CD14-positive monocyte (primary cell): ENCODE measurements around the gene CACNA1C. TPM values are rescaled to one million over a fixed set of nuclear protein-coding genes. Genes with fewer than 3 reads are reported as not detected.

Experiments
- DNase-seq, 3 donors: peaks; one replicate each; pipeline ENCODE4 v3.0.0-alpha.2; 2011 to 2022
- H2AFZ ChIP-seq: 2 replicates; pipeline ENCODE4 v1.6.0; 2012; ENCODE audit warnings: mild to moderate bottlenecking, low read depth, low read length, inconsistent platforms; ENCODE audit not compliant: insufficient read depth, poor library complexity, severe bottlenecking
- H3K27ac ChIP-seq, 2 donors: 1 replicate in 1 of 2; 2 replicates in 1 of 2; pipeline ENCODE4 v1.5.1; 2012 to 2013; ENCODE audit warnings: low read length in 2 of 2, control low read depth in 1 of 2, inconsistent platforms in 1 of 2, low read depth in 1 of 2, mild to moderate bottlenecking in 1 of 2
- H3K27me3 ChIP-seq, 2 donors: one replicate each; pipeline versions ENCODE4 v1.6.0 to v1.6.1; 2011 to 2013; ENCODE audit warnings: low read length in 2 of 2; ENCODE audit not compliant: control insufficient read depth in 2 of 2, insufficient read depth in 2 of 2
- H3K36me3 ChIP-seq, 2 donors: replicated peaks in 1 of 2; 1 replicate in 1 of 2; 2 replicates in 1 of 2; pipeline versions ENCODE4 v1.5.1 to v1.6.1; 2012 to 2013; ENCODE audit warnings: low read length in 2 of 2, control low read depth in 1 of 2, inconsistent platforms in 1 of 2, mild to moderate bottlenecking in 1 of 2; ENCODE audit not compliant: insufficient read depth in 2 of 2, control insufficient read depth in 1 of 2
- H3K4me1 ChIP-seq, 2 donors: 1 replicate in 1 of 2; 2 replicates in 1 of 2; pipeline versions ENCODE4 v1.5.1 to v1.6.1; 2012 to 2013; ENCODE audit warnings: low read length in 2 of 2, control low read depth in 1 of 2, inconsistent platforms in 1 of 2, mild to moderate bottlenecking in 1 of 2, moderate library complexity in 1 of 2; ENCODE audit not compliant: insufficient read depth in 2 of 2, control insufficient read depth in 1 of 2
- H3K4me2 ChIP-seq: replicated peaks from 2 replicates; pipeline ENCODE3; 2012; ENCODE audit warnings: low read length, moderate library complexity, mild to moderate bottlenecking; ENCODE audit not compliant: poor library complexity, severe bottlenecking; ENCODE audit errors: extremely low read depth
- H3K4me3 ChIP-seq, 3 experiments: fragments of 200-600 bp in 1 of 3; sonication (generic) in 1 of 3; replicated peaks in 1 of 3; 1 replicate in 2 of 3; 2 replicates in 1 of 3; pipeline ENCODE4 v1.5.1; 2011 to 2013; ENCODE audit warnings: low read length in 3 of 3, mild to moderate bottlenecking in 3 of 3, control low read depth in 2 of 3, low read depth in 2 of 3, inconsistent platforms in 1 of 3, moderate library complexity in 1 of 3
- H3K79me2 ChIP-seq: 2 replicates; pipeline ENCODE4 v1.6.0; 2012; ENCODE audit warnings: mild to moderate bottlenecking, control low read depth, inconsistent platforms, low read length, moderate library complexity; ENCODE audit not compliant: insufficient read depth
- H3K9ac ChIP-seq: 2 replicates; pipeline ENCODE4 v1.6.0; 2017; ENCODE audit warnings: low read length, mild to moderate bottlenecking; ENCODE audit not compliant: insufficient read depth, poor library complexity, severe bottlenecking
- H3K9me3 ChIP-seq, 2 donors: replicated peaks in 1 of 2; 1 replicate in 1 of 2; 2 replicates in 1 of 2; pipeline versions ENCODE4 v1.5.1 to v1.6.1; 2012 to 2013; ENCODE audit warnings: low read length in 2 of 2, control low read depth in 1 of 2; ENCODE audit not compliant: control insufficient read depth in 1 of 2, insufficient read depth in 1 of 2
- H4K20me1 ChIP-seq: 2 replicates; pipeline ENCODE4 v1.6.0; 2012; ENCODE audit warnings: mild to moderate bottlenecking, low read length, control low read depth, moderate library complexity; ENCODE audit not compliant: insufficient read depth
- H3K27ac Mint-ChIP-seq, 7 donors: one replicate each; pipeline ENCODE4 v1.8.0; 2020; ENCODE audit warnings: mild to moderate bottlenecking in 7 of 7, mixed read lengths in 7 of 7, moderate library complexity in 6 of 7, inconsistent platforms in 2 of 7
- H3K27me3 Mint-ChIP-seq, 3 donors: one replicate each; pipeline ENCODE4 v1.8.0; 2021 to 2022; ENCODE audit warnings: low read depth in 3 of 3, mild to moderate bottlenecking in 3 of 3, mixed read lengths in 3 of 3, moderate library complexity in 3 of 3, inconsistent platforms in 1 of 3
- H3K36me3 Mint-ChIP-seq, 2 donors: one replicate each; pipeline ENCODE4 v1.8.0; 2020; ENCODE audit warnings: mixed read lengths in 2 of 2, inconsistent platforms in 1 of 2, mild to moderate bottlenecking in 1 of 2
- H3K4me1 Mint-ChIP-seq: one replicate; pipeline ENCODE4 v1.8.0; 2020; ENCODE audit warnings: mild to moderate bottlenecking, mixed read lengths
- H3K4me3 Mint-ChIP-seq, 2 donors: one replicate each; pipeline ENCODE4 v1.8.0; 2020; ENCODE audit warnings: mild to moderate bottlenecking in 2 of 2, mixed read lengths in 2 of 2, moderate library complexity in 1 of 2
- H3K9me3 Mint-ChIP-seq, 7 donors: one replicate each; pipeline ENCODE4 v1.8.0; 2020 to 2022; ENCODE audit warnings: mixed read lengths in 7 of 7, mild to moderate bottlenecking in 6 of 7, moderate library complexity in 6 of 7, inconsistent platforms in 2 of 7
- CTCF ChIP-seq: fragments of 200-600 bp; IDR thresholded peaks from one replicate; pipeline ENCODE4 v1.8.0; 2022; ENCODE audit warnings: antibody characterized with exemption, mild to moderate bottlenecking
- WGBS: methylation state at CpG from one replicate; pipeline ENCODE4 v1.1.5; 2013; ENCODE audit warnings: missing lambda C conversion rate; ENCODE audit not compliant: insufficient coverage; 5-methylcytosine and 5-hydroxymethylcytosine counted together
- intact Hi-C, 2 donors: fragments of 100-400 bp; cut with micrococcal nuclease; formaldehyde crosslinking; loops; one replicate each; pipeline versions ENCODE4 v1.15.0 to v1.15.1; 2023
- polyA plus RNA-seq, 3 donors: library from polyadenylated mRNA; depleted of rRNA in 1 of 3; unstranded in 2 of 3; stranded (reverse) in 1 of 3; fragments of 300-500 nt in 2 of 3; fragments of >200 nt in 1 of 3; fragmentation: Illumina TruSeq in 2 of 3; gene quantifications; 1 replicate in 2 of 3; 2 replicates in 1 of 3; pipeline ENCODE4 v1.2.3, GENCODE V29; 2012 to 2021

Gene CACNA1C
- polyA plus RNA-seq, 3 donors = not detected

- no peaks in the 10 kb centered on the region for H3K4me1 Mint-ChIP-seq
- Histone ChIP-seq H3K36me3 (no peaks in the 10 kb centered on the region), H3K4me2 (no peak overlapping the region), H3K27ac (no peak overlapping the region), H3K4me3 (no peak overlapping the region), H3K9ac (no peak overlapping the region), H3K4me1 (no peaks in the 10 kb centered on the region), H3K79me2 (no peaks in the 10 kb centered on the region), H3K27me3 (peaks cover 2 to 11% of the 10 kb centered on the region in 2 donors), H2AFZ (no peak overlapping the region), H4K20me1 (no peaks in the 10 kb centered on the region), H3K9me3 (no peaks in the 10 kb centered on the region)
- no peak overlapping the region for H3K4me3 Mint-ChIP-seq
- 98% methylated on average over 6 of the region's 6 CpGs for WGBS
- H3K27me3 Mint-ChIP-seq = peaks cover 6 to 26% (median 12%) of the 10 kb centered on the region in 3 donors
- no peaks in the 10 kb centered on the region for H3K36me3 Mint-ChIP-seq
- DNase-seq = no peak
- H3K9me3 Mint-ChIP-seq = no peaks in the 10 kb centered on the region
- TF ChIP-seq CTCF = no peak
- no peak overlapping the region for H3K27ac Mint-ChIP-seq
- intact Hi-C loops = no loop called here
Observed at GRCh38 chr12:2044165-2044564, 8.6 kb upstream of the CACNA1C start.

DNA sequence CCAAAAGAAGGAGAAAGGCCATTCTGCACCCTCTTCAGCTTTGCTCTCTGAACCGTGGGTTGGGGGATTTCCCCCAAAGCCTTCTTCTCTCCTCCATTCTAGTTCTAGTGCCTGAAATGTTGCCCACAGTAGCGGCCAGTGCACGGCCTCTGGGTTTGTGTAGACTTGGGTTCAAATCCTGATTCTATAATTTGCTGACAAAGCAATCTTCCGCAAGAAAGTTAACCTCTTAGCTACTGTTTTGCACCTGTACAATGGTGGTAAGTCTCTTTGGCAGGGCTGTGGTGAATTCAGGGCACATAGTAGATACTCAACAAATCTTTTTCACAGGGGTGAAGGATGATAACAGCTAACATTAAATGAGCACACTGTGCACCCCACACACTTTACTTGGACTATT is 5.8 kb upstream of the CACNA1C start:
- H3K27me3 Mint-ChIP-seq = peaks cover 23 to 37% (median 28%) of the 10 kb centered on the region in 3 donors
- no peak for DNase-seq
- Histone ChIP-seq H3K27me3 (peaks cover 24 to 37% of the 10 kb centered on the region in 2 donors), H3K79me2 (no peaks in the 10 kb centered on the region), H3K4me1 (peaks cover 0 to 3% of the 10 kb centered on the region in 2 donors), H3K9ac (no peak overlapping the region), H4K20me1 (no peaks in the 10 kb centered on the region), H3K9me3 (peaks cover 0 to 10% of the 10 kb centered on the region in 2 donors), H3K4me2 (no peak overlapping the region), H3K36me3 (no peaks in the 10 kb centered on the region), H3K27ac (no peak overlapping the region), H3K4me3 (no peak overlapping the region), H2AFZ (no peak overlapping the region)
- WGBS = no CpG with 5 or more reads among the region's 4 CpGs
- H3K9me3 Mint-ChIP-seq = peaks cover 0 to 7% (median 2%) of the 10 kb centered on the region in 7 donors
- no peak for TF ChIP-seq CTCF
- H3K36me3 Mint-ChIP-seq = no peaks in the 10 kb centered on the region
- H3K27ac Mint-ChIP-seq = no peak overlapping the region
- intact Hi-C loops = no loop called here
- no peak overlapping the region for H3K4me3 Mint-ChIP-seq
- H3K4me1 Mint-ChIP-seq = peaks cover 9% of the 10 kb centered on the region
